ENCODE results near the gene LIN7B.

LIN7B gene

GRCh38 chr19:49113762-49114629 is at the start of gene LIN7B:
LIN7B (plus strand) TSS chr19:49114370; CDS start chr19:49114405, 35 bp downstream.
- peak; percentile 76 for DNase-seq (ENCODE audit: low spot score)

GRCh38 chr19:49064768-49065611 is 49.2 kb upstream of the LIN7B start, which contains the start of gene NTF4:
NTF4 (minus strand) TSS chr19:49064818; CDS start chr19:49061997, 2,821 bp downstream.
- DNase-seq (ENCODE audit: low spot score) = peak; percentile 47

- no peak for DNase-seq (ENCODE audit: low spot score)
Observed at GRCh38 chr19:49065905-49066512, 48.2 kb upstream of the LIN7B start.

GRCh38 chr19:49067554-49067953 is 46.6 kb upstream of the LIN7B start:
- DNase-seq (ENCODE audit: low spot score) = no peak

- no peak for DNase-seq (ENCODE audit: low spot score)
Observed at GRCh38 chr19:49069026-49069425, 45.1 kb upstream of the LIN7B start.

GRCh38 chr19:49070416-49070815 is 43.8 kb upstream of the LIN7B start:
- no peak for DNase-seq (ENCODE audit: low spot score)

GRCh38 chr19:49071860-49072547 is 42.2 kb upstream of the LIN7B start:
- DNase-seq (ENCODE audit: low spot score) = no peak

GRCh38 chr19:49073514-49074378 is 40.4 kb upstream of the LIN7B start:
- DNase-seq (ENCODE audit: low spot score) = peak; percentile 76

GRCh38 chr19:49074869-49075268 is 39.3 kb upstream of the LIN7B start:
- DNase-seq (ENCODE audit: low spot score) = peak; percentile 62

GRCh38 chr19:49080392-49080791 is 33.8 kb upstream of the LIN7B start:
- DNase-seq (ENCODE audit: low spot score) = no peak

GRCh38 chr19:49081273-49081672 is 32.9 kb upstream of the LIN7B start:
- DNase-seq (ENCODE audit: low spot score) = no peak

- DNase-seq (ENCODE audit: low spot score) = no peak
Observed at GRCh38 chr19:49084206-49085019, 29.8 kb upstream of the LIN7B start.

GRCh38 chr19:49085020-49085867 is 28.9 kb upstream of the LIN7B start, which contains the start of gene SNRNP70:
SNRNP70 (plus strand) TSS chr19:49085451; CDS start chr19:49086415, 964 bp downstream.
- DNase-seq (ENCODE audit: low spot score) = peak; percentile 100

GRCh38 chr19:49085868-49086232 is 28.3 kb upstream of the LIN7B start:
- DNase-seq (ENCODE audit: low spot score) = no peak

- DNase-seq (ENCODE audit: low spot score) = no peak
Observed at GRCh38 chr19:49086296-49086695, 27.9 kb upstream of the LIN7B start.

GRCh38 chr19:49091391-49092038 is 22.7 kb upstream of the LIN7B start:
- DNase-seq (ENCODE audit: low spot score) = no peak

GRCh38 chr19:49092686-49093085 is 21.5 kb upstream of the LIN7B start:
- no peak for DNase-seq (ENCODE audit: low spot score)

Data from SW480 (cell line).